ENCODE results near the gene LAMP1. TPM values are rescaled to one million over a fixed set of nuclear protein-coding genes. Genes with fewer than 3 reads are reported as not detected.

The LAMP1 gene
- total RNA-seq, 2 experiments from 2014 or later: 81.1 TPM

DNA sequence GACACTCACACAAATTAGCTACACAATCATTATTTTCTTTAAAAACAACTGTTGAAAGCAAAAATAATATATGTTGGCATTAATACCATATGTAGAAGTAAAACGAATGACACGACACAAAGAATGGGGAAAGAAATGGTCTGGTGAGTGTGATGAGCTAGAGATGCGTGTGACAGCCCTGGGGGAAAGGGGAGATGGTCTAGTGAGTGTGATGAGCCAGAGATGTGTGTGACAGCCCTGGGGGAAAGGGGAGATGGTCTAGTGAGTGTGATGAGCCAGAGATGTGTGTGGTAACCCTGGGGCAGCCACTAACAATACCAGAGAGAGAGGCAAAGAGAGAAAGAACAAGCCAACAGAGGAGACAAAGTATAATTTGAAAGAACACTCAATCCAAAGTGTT is 22.3 kb upstream of the LAMP1 start:
- Mint-ChIP-seq H3K4me1 (ENCODE audit: low read depth) (peaks cover 10% of the 10 kb centered on the region), H3K27me3 (ENCODE audit: low read depth) (no peaks in the 10 kb centered on the region), H3K36me3 (ENCODE audit: low read depth) (no peaks in the 10 kb centered on the region), H3K9me3 (ENCODE audit: insufficient read depth) (no peaks in the 10 kb centered on the region), H3K27ac (no peak overlapping the region), H3K4me3 (no peak overlapping the region)
- DNase-seq: no peak
- ChIA-PET POLR2A (no interaction called here), CTCF (no interaction called here)
- ATAC-seq: no peak

- Mint-ChIP-seq H3K36me3 (ENCODE audit: low read depth) (no peaks in the 10 kb centered on the region), H3K9me3 (ENCODE audit: insufficient read depth) (no peaks in the 10 kb centered on the region), H3K4me1 (ENCODE audit: low read depth) (peaks cover 10% of the 10 kb centered on the region), H3K27me3 (ENCODE audit: low read depth) (no peaks in the 10 kb centered on the region), H3K4me3 (no peak overlapping the region), H3K27ac (no peak overlapping the region)
- DNase-seq: peak; percentile 41
- ChIA-PET CTCF (interaction anchor here (0.7 to 1.0 kb wide), 2 partner anchors 25 to 119 kb away, joined by 3 to 6 read pairs; no protein-coding TSS in a partner anchor), POLR2A (no interaction called here)
- ATAC-seq: peak; percentile 76
These were observed 21.7 kb upstream of the LAMP1 start for GRCh38 chr13:113275387-113275786.

DNA sequence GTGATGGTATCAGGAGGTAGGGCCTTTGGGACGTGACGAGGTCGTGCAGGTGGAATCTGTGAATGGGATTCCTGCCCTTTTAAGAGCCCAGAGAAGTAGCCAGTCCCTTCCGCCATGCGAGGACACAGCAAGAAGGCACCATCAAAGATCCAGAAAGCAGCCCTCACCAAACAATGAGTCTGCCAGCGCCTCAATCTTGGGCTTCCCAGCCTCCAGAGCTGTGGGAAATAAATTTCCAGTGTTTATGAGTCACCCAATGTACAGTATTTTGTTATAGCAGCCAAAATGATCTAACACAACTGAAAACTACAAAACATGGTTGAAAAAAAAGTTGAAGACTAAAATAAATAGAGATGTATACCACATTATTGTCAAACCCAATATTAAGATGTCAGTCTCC is 16.9 kb upstream of the LAMP1 start:
- POLR2A ChIA-PET: no interaction called here
- Mint-ChIP-seq H3K27ac (no peak overlapping the region), H3K4me1 (ENCODE audit: low read depth) (peaks cover 4% of the 10 kb centered on the region), H3K4me3 (no peak overlapping the region), H3K9me3 (ENCODE audit: insufficient read depth) (no peaks in the 10 kb centered on the region), H3K27me3 (ENCODE audit: low read depth) (peaks cover 3% of the 10 kb centered on the region), H3K36me3 (ENCODE audit: low read depth) (no peaks in the 10 kb centered on the region)
- ATAC-seq (no peak), DNase-seq (no peak)
- CTCF ChIA-PET: no interaction called here

GRCh38 chr13:113283904-113284303 is 13.1 kb upstream of the LAMP1 start:
- ATAC-seq: no peak
- DNase-seq: no peak
- Mint-ChIP-seq H3K9me3 (ENCODE audit: insufficient read depth) (no peaks in the 10 kb centered on the region), H3K27ac (no peak overlapping the region), H3K36me3 (ENCODE audit: low read depth) (no peaks in the 10 kb centered on the region), H3K4me1 (ENCODE audit: low read depth) (no peaks in the 10 kb centered on the region), H3K27me3 (ENCODE audit: low read depth) (peaks cover 6% of the 10 kb centered on the region), H3K4me3 (no peak overlapping the region)
- POLR2A ChIA-PET: no interaction called here
- CTCF ChIA-PET: no interaction called here

DNA sequence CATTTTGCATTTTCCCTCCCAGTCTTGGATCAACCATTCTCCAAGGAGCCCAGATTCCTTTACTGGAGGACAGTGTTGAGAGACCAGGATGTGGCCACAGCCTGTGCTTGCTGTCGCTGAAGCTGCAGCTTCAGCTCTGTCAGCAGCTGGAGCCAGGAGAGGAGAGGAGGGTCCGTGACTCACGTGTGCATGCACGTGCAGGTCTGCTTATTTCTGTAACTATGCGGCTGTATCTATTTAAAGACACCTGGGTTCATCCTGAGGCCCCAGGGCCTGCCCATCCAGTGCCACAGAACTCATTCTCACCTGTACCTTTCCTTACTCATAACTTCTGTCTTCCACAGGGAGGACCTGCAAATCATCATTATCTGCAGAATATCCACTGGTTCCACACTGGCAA is 8.2 kb upstream of the LAMP1 start:
- Mint-ChIP-seq H3K27me3 (ENCODE audit: low read depth) (peaks cover 35% of the 10 kb centered on the region), H3K9me3 (ENCODE audit: insufficient read depth) (no peaks in the 10 kb centered on the region), H3K4me1 (ENCODE audit: low read depth) (peaks cover 12% of the 10 kb centered on the region), H3K27ac (no peak overlapping the region), H3K36me3 (ENCODE audit: low read depth) (no peaks in the 10 kb centered on the region), H3K4me3 (no peak overlapping the region)
- no peak for ATAC-seq
- CTCF ChIA-PET: no interaction called here
- DNase-seq: no peak
- POLR2A ChIA-PET: no interaction called here

DNA sequence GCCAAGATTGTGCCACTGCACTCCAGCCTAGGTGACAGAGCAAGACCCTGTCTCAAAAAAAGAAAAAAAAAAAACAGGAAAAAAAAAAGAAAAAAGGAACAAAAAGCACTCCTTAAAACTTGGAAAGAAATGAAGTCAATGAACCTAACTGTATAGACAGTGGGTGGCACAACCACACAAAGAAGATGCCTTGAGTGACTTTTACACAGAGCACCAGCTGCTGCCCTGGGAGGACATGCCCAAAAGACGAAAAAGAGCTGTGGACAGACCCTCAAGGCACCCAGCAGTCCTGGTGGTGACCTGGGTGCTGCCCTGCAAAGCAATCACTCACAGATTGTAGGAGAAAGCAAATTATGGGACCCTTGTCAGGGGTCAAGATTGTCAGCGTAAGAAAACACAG is 5.9 kb upstream of the LAMP1 start:
- DNase-seq (no peak), ATAC-seq (no peak)
- ChIA-PET POLR2A (interaction anchor here (0.7 kb wide), 1 partner anchor 569 kb away, joined by 3 read pairs; no protein-coding TSS in a partner anchor), CTCF (interaction anchor here (0.5 kb wide), 1 partner anchor 256 kb away, joined by 3 read pairs; no protein-coding TSS in a partner anchor)
- H3K27ac Mint-ChIP-seq: no peak overlapping the region
- H3K9me3 Mint-ChIP-seq (ENCODE audit: insufficient read depth): no peaks in the 10 kb centered on the region
- peaks cover 46% of the 10 kb centered on the region for H3K27me3 Mint-ChIP-seq (ENCODE audit: low read depth)
- peaks cover 14% of the 10 kb centered on the region for H3K4me1 Mint-ChIP-seq (ENCODE audit: low read depth)
- no peaks in the 10 kb centered on the region for H3K36me3 Mint-ChIP-seq (ENCODE audit: low read depth)
- no peak overlapping the region for H3K4me3 Mint-ChIP-seq

GRCh38 chr13:113292021-113292862 is 4.8 kb upstream of the LAMP1 start:
- H3K27ac Mint-ChIP-seq: no peak overlapping the region
- peaks cover 5% of the 10 kb centered on the region for H3K36me3 Mint-ChIP-seq (ENCODE audit: low read depth)
- H3K4me3 Mint-ChIP-seq: peak overlapping the region; percentile 47
- no peaks in the 10 kb centered on the region for H3K9me3 Mint-ChIP-seq (ENCODE audit: insufficient read depth)
- ChIA-PET CTCF (interaction anchor here (0.9 kb wide), 1 partner anchor 15 kb away, joined by 3 read pairs; no protein-coding TSS in a partner anchor), POLR2A (interaction anchor here (0.9 kb wide), 1 partner anchor 198 kb away, joined by 3 read pairs; the partner anchor contains the start of gene DCUN1D2)
- H3K27me3 Mint-ChIP-seq (ENCODE audit: low read depth): peaks cover 50% of the 10 kb centered on the region
- H3K4me1 Mint-ChIP-seq (ENCODE audit: low read depth): peaks cover 20% of the 10 kb centered on the region
- ATAC-seq (no peak), DNase-seq (no peak)

GRCh38 chr13:113293686-113294085 is 3.4 kb upstream of the LAMP1 start:
- Mint-ChIP-seq H3K36me3 (ENCODE audit: low read depth) (peaks cover 9% of the 10 kb centered on the region), H3K4me3 (no peak overlapping the region), H3K27me3 (ENCODE audit: low read depth) (peaks cover 49% of the 10 kb centered on the region), H3K9me3 (ENCODE audit: insufficient read depth) (no peaks in the 10 kb centered on the region), H3K4me1 (ENCODE audit: low read depth) (peaks cover 32% of the 10 kb centered on the region), H3K27ac (no peak overlapping the region)
- POLR2A ChIA-PET: no interaction called here
- no peak for DNase-seq
- CTCF ChIA-PET: no interaction called here
- ATAC-seq: no peak

GRCh38 chr13:113295776-113296175 is 1.3 kb upstream of the LAMP1 start:
- ATAC-seq: no peak
- H3K9me3 Mint-ChIP-seq (ENCODE audit: insufficient read depth): no peaks in the 10 kb centered on the region
- peaks cover 31% of the 10 kb centered on the region for H3K27me3 Mint-ChIP-seq (ENCODE audit: low read depth)
- CTCF ChIA-PET: no interaction called here
- peaks cover 12% of the 10 kb centered on the region for H3K36me3 Mint-ChIP-seq (ENCODE audit: low read depth)
- no peak for DNase-seq
- peak overlapping the region; percentile 89 for H3K4me3 Mint-ChIP-seq
- POLR2A ChIA-PET: no interaction called here
- peak overlapping the region; percentile 98 for H3K27ac Mint-ChIP-seq
- peaks cover 33% of the 10 kb centered on the region for H3K4me1 Mint-ChIP-seq (ENCODE audit: low read depth)

GRCh38 chr13:113297370-113298042 is 467 bp downstream of the LAMP1 start:
- Mint-ChIP-seq H3K4me1 (ENCODE audit: low read depth) (peaks cover 24% of the 10 kb centered on the region), H3K27me3 (ENCODE audit: low read depth) (peaks cover 20% of the 10 kb centered on the region), H3K27ac (peak overlapping the region; percentile 96), H3K4me3 (peak overlapping the region; percentile 89), H3K9me3 (ENCODE audit: insufficient read depth) (no peaks in the 10 kb centered on the region), H3K36me3 (ENCODE audit: low read depth) (peaks cover 13% of the 10 kb centered on the region)
- ATAC-seq (peak; percentile 61), DNase-seq (peak; percentile 72)
- ChIA-PET CTCF (interaction anchor here (1.2 kb wide), 2 partner anchors 70 to 96 kb away, joined by 3 to 4 read pairs; no protein-coding TSS in a partner anchor), POLR2A (interaction anchor here (0.6 to 2.2 kb wide), 5 partner anchors 10 to 206 kb away, joined by 3 to 29 read pairs (median 4); partner anchors contain the start of genes CUL4A and PCID2)

DNA sequence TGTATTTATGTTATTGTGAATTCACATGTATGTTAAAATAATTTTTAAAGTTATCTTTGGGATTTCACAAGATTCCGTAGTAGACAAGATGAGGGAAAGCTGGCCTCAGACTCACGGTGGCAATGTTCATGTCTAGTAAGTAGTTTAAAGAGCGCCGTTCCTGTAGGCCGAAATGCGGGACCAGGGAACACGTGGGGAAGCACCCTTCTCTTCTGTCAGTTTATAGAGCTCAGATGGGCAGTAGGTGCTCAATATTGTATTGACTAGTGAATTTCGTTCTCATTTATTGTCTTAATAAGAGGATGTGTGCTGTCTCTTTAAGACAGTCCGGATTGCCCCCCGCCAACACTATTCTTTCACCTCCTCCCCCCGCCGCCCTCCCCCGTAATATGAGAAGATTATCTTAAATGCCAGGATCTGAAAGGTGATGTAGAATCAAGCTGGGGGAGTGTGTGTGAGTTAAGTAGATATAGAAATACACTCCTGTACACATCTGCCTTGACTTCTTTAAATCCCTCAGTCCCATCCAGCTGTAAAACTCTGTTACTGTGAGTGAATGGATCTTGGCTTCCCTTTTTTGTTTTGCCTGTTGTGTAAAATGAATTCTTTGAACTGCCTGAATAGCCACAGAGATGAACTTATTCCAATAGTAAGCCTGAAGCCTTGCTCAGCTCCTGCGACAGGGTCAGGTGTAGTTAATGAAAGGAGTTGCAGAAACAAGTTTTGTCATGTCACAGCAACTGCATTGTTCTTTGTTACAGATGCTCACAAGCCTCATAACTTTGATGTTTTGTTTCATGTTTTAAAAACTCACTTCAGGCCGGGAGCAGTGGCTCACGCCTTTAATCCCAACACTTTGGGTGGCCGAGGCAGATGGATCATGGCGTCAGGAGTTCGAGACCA is 1.3 kb downstream of the LAMP1 start:
- ATAC-seq (no peak), DNase-seq (no peak)
- ChIA-PET CTCF (interaction anchor here (1.2 kb wide), 2 partner anchors 71 to 95 kb away, joined by 3 to 4 read pairs; no protein-coding TSS in a partner anchor), POLR2A (interaction anchor here (0.7 to 2.2 kb wide), 4 partner anchors 11 to 108 kb away, joined by 3 to 29 read pairs (median 4); partner anchors contain the start of genes CUL4A and PCID2)
- H3K4me3 Mint-ChIP-seq: peak overlapping the region; percentile 89
- H3K27ac Mint-ChIP-seq: peak overlapping the region; percentile 96
- H3K27me3 Mint-ChIP-seq (ENCODE audit: low read depth): peaks cover 16% of the 10 kb centered on the region
- H3K4me1 Mint-ChIP-seq (ENCODE audit: low read depth): peaks cover 22% of the 10 kb centered on the region
- peaks cover 18% of the 10 kb centered on the region for H3K36me3 Mint-ChIP-seq (ENCODE audit: low read depth)
- no peaks in the 10 kb centered on the region for H3K9me3 Mint-ChIP-seq (ENCODE audit: insufficient read depth)

Measured in activated CD8-positive, alpha-beta T cell treated with anti-CD3 and anti-CD28 coated beads, Interleukin-2, amount 10 ng/mL, durations not matched to agents 7 days and 5 days (primary cell).